HG03442 (cell line): Measurements from ENCODE around the gene SP8.

Source experiments
- ATAC-seq: cut with Tn5 transposase; IDR thresholded peaks from one replicate; pipeline ENCODE4 v1.9.1; 2021; ENCODE audit warnings: mild to moderate bottlenecking, moderate library complexity; ENCODE audit not compliant: unreplicated experiment

The SP8 gene

GRCh38 chr7:20776214-20776911 is 10.3 kb downstream of the SP8 start:
- no peak for ATAC-seq

GRCh38 chr7:20754001-20754400 is 32.7 kb downstream of the SP8 start:
- no peak for ATAC-seq

GRCh38 chr7:20749906-20750305 is 36.8 kb downstream of the SP8 start:
- no peak for ATAC-seq

- ATAC-seq, result no peak
Measured at GRCh38 chr7:20748853-20749252, 37.8 kb downstream of the SP8 start.

- no peak for ATAC-seq
Measured at GRCh38 chr7:20747001-20747400, 39.7 kb downstream of the SP8 start.

GRCh38 chr7:20745702-20746101 is 41.0 kb downstream of the SP8 start:
- ATAC-seq, result no peak

- ATAC-seq, result no peak
Measured at GRCh38 chr7:20744954-20745446, 41.7 kb downstream of the SP8 start.

- ATAC-seq, result no peak
Measured at GRCh38 chr7:20742913-20743312, 43.8 kb downstream of the SP8 start.

GRCh38 chr7:20741801-20742200 is 44.9 kb downstream of the SP8 start:
- ATAC-seq, result no peak

- ATAC-seq, result no peak
Measured at GRCh38 chr7:20738518-20739481, 47.9 kb downstream of the SP8 start.

GRCh38 chr7:20737840-20738448 is 48.7 kb downstream of the SP8 start:
- no peak for ATAC-seq

GRCh38 chr7:20735346-20736065 is 51.2 kb downstream of the SP8 start:
- ATAC-seq, result no peak
